ENCODE measurements around the gene PLIN5.

DNA sequence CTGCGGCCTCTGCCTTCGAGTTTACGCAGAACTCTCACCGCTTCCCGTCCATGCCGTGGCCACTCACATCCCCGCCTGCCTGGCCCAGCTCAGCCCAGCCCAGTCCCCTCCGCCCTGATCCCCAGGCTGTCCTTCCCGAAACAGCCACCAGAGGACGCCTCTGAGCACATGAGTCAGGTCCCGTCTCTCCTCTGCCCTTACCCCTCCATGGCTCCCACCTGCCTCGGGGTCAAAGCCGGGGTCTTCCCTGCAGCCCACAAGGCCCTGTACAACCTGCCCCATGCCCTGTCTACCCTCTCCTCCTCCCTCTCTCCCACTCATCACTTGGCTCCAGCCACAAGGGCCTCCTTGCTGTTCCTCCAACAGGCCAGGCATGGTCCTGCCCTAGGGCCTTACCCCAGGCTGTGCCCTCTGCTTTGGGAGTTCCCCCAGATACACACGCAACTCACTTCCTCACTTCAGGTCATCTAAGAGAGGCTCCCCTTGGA, 32.6 kb upstream of the PLIN5 start:
- peak; percentile 85 for TF ChIP-seq CTCF (IDR thresholded peaks at IDR 0.05; ENCODE audit: low read length)
- no peak for TF ChIP-seq EZH2 (optimal IDR thresholded peaks at IDR 0.05; ENCODE audit: low read depth, low read length)
- TF ChIP-seq EZH2phosphoT487 (IDR thresholded peaks at IDR 0.05; ENCODE audit: low read length): no peak
